ENCODE results near the gene SLC6A3.

Gene SLC6A3

GRCh38 chr5:1348986-1349245 lies 96.3 kb downstream of the SLC6A3 start:
- no peaks in the 10 kb centered on the region for H3K9me3 ChIP-seq
- H3K4me1 ChIP-seq (ENCODE audit: control insufficient read depth in 1 of 2, insufficient read depth in 1 of 2, low read depth in 1 of 2, low read length in 1 of 2): peaks cover 14 to 15% of the 10 kb centered on the region in 2 experiments
- H3K4me3 ChIP-seq (ENCODE audit: low read depth in 1 of 2, low read length in 1 of 2): no peak overlapping the region
- TF ChIP-seq CTCF (IDR thresholded peaks at IDR 0.05): no peak
- peaks cover 23% of the 10 kb centered on the region for H3K27me3 ChIP-seq
- H3K36me3 ChIP-seq: no peaks in the 10 kb centered on the region
- H3K27ac ChIP-seq: no peak overlapping the region

DNA sequence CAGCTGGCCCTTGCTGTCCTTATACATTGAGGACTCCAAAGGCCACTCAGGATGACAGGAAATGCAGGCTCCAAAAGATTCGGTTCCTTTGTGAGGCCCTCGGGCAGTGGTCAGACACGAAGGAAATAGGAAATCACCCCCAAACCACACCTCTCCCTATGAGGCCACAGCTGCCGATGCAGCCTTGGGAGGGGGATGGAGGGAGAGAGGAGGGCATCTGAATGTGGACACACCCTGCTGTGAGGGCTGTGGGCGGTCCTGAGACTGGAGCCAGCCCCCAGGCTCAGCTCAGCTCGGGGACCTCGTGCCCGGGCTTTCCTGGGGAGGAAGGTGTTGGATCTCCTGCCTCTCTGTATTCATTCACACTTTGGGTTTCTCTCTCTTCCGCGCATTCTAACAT lies 97.7 kb downstream of the SLC6A3 start:
- TF ChIP-seq CTCF (IDR thresholded peaks at IDR 0.05): no peak
- H3K36me3 ChIP-seq: peaks cover 8% of the 10 kb centered on the region
- peaks cover 19 to 21% of the 10 kb centered on the region in 2 experiments for H3K4me1 ChIP-seq (ENCODE audit: control insufficient read depth in 1 of 2, insufficient read depth in 1 of 2, low read depth in 1 of 2, low read length in 1 of 2)

GRCh38 chr5:1346627-1347440 lies 98.4 kb downstream of the SLC6A3 start:
- Histone ChIP-seq H3K36me3 (peaks cover 15% of the 10 kb centered on the region), H3K4me3 (ENCODE audit: low read depth in 1 of 2, low read length in 1 of 2) (no peak overlapping the region), H3K9me3 (no peaks in the 10 kb centered on the region), H3K4me1 (ENCODE audit: control insufficient read depth in 1 of 2, insufficient read depth in 1 of 2, low read depth in 1 of 2, low read length in 1 of 2) (peaks cover 19 to 21% of the 10 kb centered on the region in 2 experiments), H3K27me3 (peaks cover 11% of the 10 kb centered on the region), H3K27ac (no peak overlapping the region)
- TF ChIP-seq CTCF (IDR thresholded peaks at IDR 0.05): no peak

More for the DNA sequence above, 97.7 kb downstream of the SLC6A3 start:
- H3K4me3 ChIP-seq (ENCODE audit: low read depth in 1 of 2, low read length in 1 of 2): no peak overlapping the region
- H3K9me3 ChIP-seq: no peaks in the 10 kb centered on the region
- no peak overlapping the region for H3K27ac ChIP-seq
- H3K27me3 ChIP-seq: peaks cover 14% of the 10 kb centered on the region

GRCh38 chr5:1345876-1346626 lies 99.2 kb downstream of the SLC6A3 start:
- TF ChIP-seq CTCF (IDR thresholded peaks at IDR 0.05): no peak

DNA sequence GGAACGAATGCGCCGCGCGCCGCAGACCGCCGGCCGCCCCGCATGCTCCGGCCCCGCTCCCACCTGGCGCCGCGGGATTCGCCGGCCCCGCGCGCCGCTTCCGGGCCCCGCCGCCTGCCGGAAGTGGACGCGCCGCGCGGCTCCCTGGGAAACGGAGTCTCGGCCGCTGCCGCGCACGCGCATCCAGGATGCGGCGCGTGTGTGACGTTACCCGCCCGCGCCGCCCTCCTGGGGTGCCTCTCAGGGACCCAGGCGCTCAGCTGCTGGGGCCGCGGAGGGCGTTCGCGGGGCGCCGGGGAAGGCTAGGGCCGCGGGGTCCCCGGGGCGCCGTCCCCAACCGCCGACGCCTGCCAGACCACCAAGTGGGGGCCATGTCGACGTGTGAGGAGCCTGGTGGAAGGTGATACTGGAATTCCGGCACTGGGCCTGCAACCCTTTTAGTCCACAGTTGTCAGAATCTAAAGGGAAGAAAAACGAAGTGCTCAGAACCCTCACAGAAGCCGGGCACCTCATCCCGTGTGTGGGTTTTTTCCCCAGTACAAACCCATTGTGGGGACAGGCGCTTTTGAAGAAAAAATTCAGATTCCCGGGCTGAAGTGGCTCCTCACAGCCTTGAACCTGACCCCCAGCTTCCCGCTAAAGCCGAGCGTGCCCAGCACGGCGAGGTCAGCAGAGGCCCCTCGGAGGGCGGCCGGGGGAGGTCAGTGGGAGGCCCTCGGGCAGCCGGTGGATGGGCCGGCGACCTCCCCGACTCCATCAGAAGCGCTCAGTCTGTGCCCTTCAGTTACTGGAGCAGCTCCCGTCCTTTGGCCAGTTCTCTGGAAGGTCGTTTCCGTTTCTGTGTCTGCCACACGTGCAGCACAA lies 100.0 kb downstream of the SLC6A3 start, which contains the start of gene CLPTM1L:
Gene CLPTM1L (minus strand): TSS at position 125 of the 864 bp plus-strand sequence. CDS start 258 bp downstream, outside the sequence.
- Histone ChIP-seq H3K36me3 (peaks cover 31% of the 10 kb centered on the region), H3K4me3 (ENCODE audit: low read depth in 1 of 2, low read length in 1 of 2) (peak within 1 kb of the TSS; percentile 77 to 82), H3K9me3 (no peaks in the 10 kb centered on the region), H3K4me1 (ENCODE audit: control insufficient read depth in 1 of 2, insufficient read depth in 1 of 2, low read depth in 1 of 2, low read length in 1 of 2) (peaks cover 19 to 21% of the 10 kb centered on the region in 2 experiments), H3K27ac (peak within 1 kb of the TSS; percentile 72), H3K27me3 (no peaks in the 10 kb centered on the region)
- peak; percentile 43 for TF ChIP-seq CTCF (IDR thresholded peaks at IDR 0.05)

More at GRCh38 chr5:1345876-1346626, 99.2 kb downstream of the SLC6A3 start:
- peaks cover 19 to 21% of the 10 kb centered on the region in 2 experiments for H3K4me1 ChIP-seq (ENCODE audit: control insufficient read depth in 1 of 2, insufficient read depth in 1 of 2, low read depth in 1 of 2, low read length in 1 of 2)
- H3K27me3 ChIP-seq: peaks cover 4% of the 10 kb centered on the region
- peaks cover 23% of the 10 kb centered on the region for H3K36me3 ChIP-seq
- H3K9me3 ChIP-seq: no peaks in the 10 kb centered on the region
- peak overlapping the region; percentile 77 to 82 for H3K4me3 ChIP-seq (ENCODE audit: low read depth in 1 of 2, low read length in 1 of 2)
- no peak overlapping the region for H3K27ac ChIP-seq
